Measurements from ENCODE around the gene TARS1. TPM values are rescaled to one million over a fixed set of nuclear protein-coding genes. Genes with fewer than 3 reads are reported as not detected.

TARS1 gene
- total RNA-seq: 10 to 100 TPM; 42.7 to 90.0 (median 63.3) TPM
- polyA plus RNA-seq: 10 to 100 TPM; 43.2 to 45.5 (median 45.0) TPM
- long read RNA-seq, donor 1, full-length matches to known transcripts: 11 of 16 reads
- long read RNA-seq, donor 1, partial matches to known transcripts: 5 of 16 reads
- long read RNA-seq, donor 1, other reads (novel, unspliced or antisense): 0 of 16 reads
- long read RNA-seq, donor 2, full-length matches to known transcripts: 8 of 8 reads
- long read RNA-seq, donor 2, partial matches to known transcripts: 0 of 8 reads
- long read RNA-seq, donor 2, other reads (novel, unspliced or antisense): 0 of 8 reads

- intact Hi-C loops (cut with DNase I; ENCODE audit: low total_unique reads): no loop called here
- Histone ChIP-seq H3K27ac (peak within 1 kb of the TSS; percentile 87 to 93 (median 91)), H3K27me3 (replicated peaks in 1 of 7) (no peaks in the 10 kb centered on the region), H3K9me3 (no peaks in the 10 kb centered on the region), H3K36me3 (peaks cover 0 to 13% (median 7%) of the 10 kb centered on the region in 6 donors), H3K4me3 (peak within 1 kb of the TSS; percentile 63 to 94 (median 82)), H3K4me1 (peaks cover 15 to 64% (median 39%) of the 10 kb centered on the region in 6 donors)
- 0% methylated on average over 48 to 52 of the region's 52 CpGs for WGBS, 5 donors
- TF ChIP-seq POLR2A (IDR thresholded peaks at IDR 0.05) (no peak), POLR2AphosphoS5 (IDR thresholded peaks at IDR 0.05) (peak; percentile 90 to 93 (median 90))
- TF ChIP-seq, protein P1, sequence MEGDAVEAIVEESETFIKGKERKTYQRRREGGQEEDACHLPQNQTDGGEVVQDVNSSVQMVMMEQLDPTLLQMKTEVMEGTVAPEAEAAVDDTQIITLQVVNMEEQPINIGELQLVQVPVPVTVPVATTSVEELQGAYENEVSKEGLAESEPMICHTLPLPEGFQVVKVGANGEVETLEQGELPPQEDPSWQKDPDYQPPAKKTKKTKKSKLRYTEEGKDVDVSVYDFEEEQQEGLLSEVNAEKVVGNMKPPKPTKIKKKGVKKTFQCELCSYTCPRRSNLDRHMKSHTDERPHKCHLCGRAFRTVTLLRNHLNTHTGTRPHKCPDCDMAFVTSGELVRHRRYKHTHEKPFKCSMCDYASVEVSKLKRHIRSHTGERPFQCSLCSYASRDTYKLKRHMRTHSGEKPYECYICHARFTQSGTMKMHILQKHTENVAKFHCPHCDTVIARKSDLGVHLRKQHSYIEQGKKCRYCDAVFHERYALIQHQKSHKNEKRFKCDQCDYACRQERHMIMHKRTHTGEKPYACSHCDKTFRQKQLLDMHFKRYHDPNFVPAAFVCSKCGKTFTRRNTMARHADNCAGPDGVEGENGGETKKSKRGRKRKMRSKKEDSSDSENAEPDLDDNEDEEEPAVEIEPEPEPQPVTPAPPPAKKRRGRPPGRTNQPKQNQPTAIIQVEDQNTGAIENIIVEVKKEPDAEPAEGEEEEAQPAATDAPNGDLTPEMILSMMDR (IDR thresholded peaks at IDR 0.05 in 8 of 11, conservative IDR thresholded peaks at IDR 0.05 in 3 of 11): peak in 2 of 11 experiments; percentile 18 to 26
- peak; percentile 97 for DNase-seq
Observed at GRCh38 chr5:33440482-33441240, at the start of gene TARS1. TSS of gene TARS1 (plus strand) at chr5:33440965. CDS start at chr5:33441087, 122 bp downstream.

- intact Hi-C loops (cut with DNase I; ENCODE audit: low total_unique reads): no loop called here
- TF ChIP-seq POLR2A (IDR thresholded peaks at IDR 0.05) (no peak), POLR2AphosphoS5 (IDR thresholded peaks at IDR 0.05) (no peak)
- TF ChIP-seq, protein P1 (IDR thresholded peaks at IDR 0.05 in 8 of 11, conservative IDR thresholded peaks at IDR 0.05 in 3 of 11): no peak
- no peaks in the 10 kb centered on the region for H3K27me3 ChIP-seq (replicated peaks in 1 of 7)
- DNase-seq: no peak
- H3K27ac ChIP-seq: no peak overlapping the region
- peaks cover 0 to 8% (median 0%) of the 10 kb centered on the region in 6 donors for H3K4me1 ChIP-seq
- no peaks in the 10 kb centered on the region for H3K36me3 ChIP-seq
- H3K9me3 ChIP-seq: peaks cover 0 to 9% (median 0%) of the 10 kb centered on the region in 8 donors
- WGBS, 5 donors: 63 to 89% (median 70%) methylated on average over 1 of the region's 1 CpG
- H3K4me3 ChIP-seq: no peak overlapping the region
Observed at GRCh38 chr5:33398501-33398900, 42.3 kb upstream of the TARS1 start.

GRCh38 chr5:33400675-33401074 lies 40.1 kb upstream of the TARS1 start:
- Histone ChIP-seq H3K9me3 (no peaks in the 10 kb centered on the region), H3K4me3 (no peak overlapping the region), H3K36me3 (no peaks in the 10 kb centered on the region), H3K27ac (no peak overlapping the region), H3K4me1 (peaks cover 0 to 8% (median 0%) of the 10 kb centered on the region in 6 donors), H3K27me3 (replicated peaks in 1 of 7) (no peaks in the 10 kb centered on the region)
- intact Hi-C loops (cut with DNase I; ENCODE audit: low total_unique reads): no loop called here
- WGBS, 5 donors: 23 to 41% (median 39%) methylated on average over 4 of the region's 4 CpGs
- no peak for DNase-seq
- no peak for TF ChIP-seq POLR2AphosphoS5 (IDR thresholded peaks at IDR 0.05)
- TF ChIP-seq, protein P1 (IDR thresholded peaks at IDR 0.05 in 8 of 11, conservative IDR thresholded peaks at IDR 0.05 in 3 of 11): no peak
- TF ChIP-seq POLR2A (IDR thresholded peaks at IDR 0.05): no peak
